ENCODE measurements around the gene SRRM5. TPM values are rescaled to one million over a fixed set of nuclear protein-coding genes. Genes with fewer than 3 reads are reported as not detected.

The SRRM5 gene
- total RNA-seq, 1 donor from 2014 or later, result 0.23 TPM

DNA sequence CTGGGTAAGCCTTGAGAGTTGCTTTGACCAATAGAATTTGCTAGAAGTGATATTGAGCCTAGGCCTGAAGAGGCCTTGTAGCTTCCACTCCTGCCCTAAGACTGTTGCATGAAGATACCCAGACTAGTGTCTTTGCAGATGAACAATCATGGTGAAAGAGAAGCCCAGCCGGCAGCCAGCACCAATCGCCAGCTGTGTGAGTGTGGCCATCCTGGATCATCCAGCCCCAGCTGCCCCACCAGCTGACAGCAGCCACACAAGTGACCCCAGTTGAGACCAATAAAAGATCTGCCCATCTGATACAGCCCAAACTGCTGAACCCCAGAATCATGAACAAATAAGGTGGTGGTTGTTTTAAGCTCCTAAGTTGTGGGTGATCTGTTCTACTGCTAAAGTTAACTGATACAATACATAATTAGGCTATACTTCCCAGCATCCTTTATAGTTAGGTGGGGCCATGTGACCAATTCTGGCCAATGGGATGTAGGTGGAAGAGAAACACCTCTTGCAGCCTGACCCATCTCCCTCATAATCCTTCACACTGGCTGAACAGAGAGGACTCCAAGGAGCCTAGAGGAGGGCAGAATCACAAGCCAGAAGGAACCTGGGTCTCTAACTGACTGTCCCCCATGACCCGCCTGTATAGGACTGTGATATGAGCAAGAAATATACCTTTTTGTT, 16.9 kb downstream of the SRRM5 start:
- H3K9me3 Mint-ChIP-seq (ENCODE audit: unreplicated experiment), result no peaks in the 10 kb centered on the region
- H3K4me1 Mint-ChIP-seq (ENCODE audit: low read depth, unreplicated experiment), result no peaks in the 10 kb centered on the region
- H3K9me3 ChIP-seq (ENCODE audit: insufficient read depth, low read depth, low read length), result no peaks in the 10 kb centered on the region
- no peaks in the 10 kb centered on the region for H3K36me3 ChIP-seq (ENCODE audit: insufficient read depth, low read length)
- H4K20me1 ChIP-seq (ENCODE audit: insufficient read depth, low read length), result no peaks in the 10 kb centered on the region
- H3K27me3 Mint-ChIP-seq (ENCODE audit: low read depth, unreplicated experiment), result no peaks in the 10 kb centered on the region
- DNase-seq (ENCODE audit: low read depth) (no peak), FAIRE-seq (no peak)
- H3K27ac Mint-ChIP-seq (ENCODE audit: unreplicated experiment), result no peak overlapping the region
- no peaks in the 10 kb centered on the region for H3K27me3 ChIP-seq (ENCODE audit: insufficient read depth, low read length)
- H3K36me3 Mint-ChIP-seq (ENCODE audit: low read depth, unreplicated experiment), result peaks cover 3% of the 10 kb centered on the region
- H3K4me3 ChIP-seq (ENCODE audit: insufficient read depth, low read depth, low read length), result no peak overlapping the region
- TF ChIP-seq EZH2 (IDR thresholded peaks at IDR 0.05; ENCODE audit: insufficient read depth, low read length), result no peak
- TF ChIP-seq, protein P1, sequence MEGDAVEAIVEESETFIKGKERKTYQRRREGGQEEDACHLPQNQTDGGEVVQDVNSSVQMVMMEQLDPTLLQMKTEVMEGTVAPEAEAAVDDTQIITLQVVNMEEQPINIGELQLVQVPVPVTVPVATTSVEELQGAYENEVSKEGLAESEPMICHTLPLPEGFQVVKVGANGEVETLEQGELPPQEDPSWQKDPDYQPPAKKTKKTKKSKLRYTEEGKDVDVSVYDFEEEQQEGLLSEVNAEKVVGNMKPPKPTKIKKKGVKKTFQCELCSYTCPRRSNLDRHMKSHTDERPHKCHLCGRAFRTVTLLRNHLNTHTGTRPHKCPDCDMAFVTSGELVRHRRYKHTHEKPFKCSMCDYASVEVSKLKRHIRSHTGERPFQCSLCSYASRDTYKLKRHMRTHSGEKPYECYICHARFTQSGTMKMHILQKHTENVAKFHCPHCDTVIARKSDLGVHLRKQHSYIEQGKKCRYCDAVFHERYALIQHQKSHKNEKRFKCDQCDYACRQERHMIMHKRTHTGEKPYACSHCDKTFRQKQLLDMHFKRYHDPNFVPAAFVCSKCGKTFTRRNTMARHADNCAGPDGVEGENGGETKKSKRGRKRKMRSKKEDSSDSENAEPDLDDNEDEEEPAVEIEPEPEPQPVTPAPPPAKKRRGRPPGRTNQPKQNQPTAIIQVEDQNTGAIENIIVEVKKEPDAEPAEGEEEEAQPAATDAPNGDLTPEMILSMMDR (IDR thresholded peaks at IDR 0.05; ENCODE audit: insufficient read depth, low read depth, low read length), result no peak
- H3K4me1 ChIP-seq (ENCODE audit: insufficient read depth, low read length), result no peaks in the 10 kb centered on the region
- no peak overlapping the region for H3K4me3 Mint-ChIP-seq (ENCODE audit: unreplicated experiment)
- H2AFZ ChIP-seq (ENCODE audit: low read depth, low read length), result no peak overlapping the region
- H3K27ac ChIP-seq (ENCODE audit: low read depth, low read length), result no peak overlapping the region
- H3K9ac ChIP-seq (ENCODE audit: low read length), result no peak overlapping the region
- no peaks in the 10 kb centered on the region for H3K79me2 ChIP-seq (ENCODE audit: insufficient read depth, low read length)
- H3K4me2 ChIP-seq (ENCODE audit: low read length), result no peak overlapping the region

DNA sequence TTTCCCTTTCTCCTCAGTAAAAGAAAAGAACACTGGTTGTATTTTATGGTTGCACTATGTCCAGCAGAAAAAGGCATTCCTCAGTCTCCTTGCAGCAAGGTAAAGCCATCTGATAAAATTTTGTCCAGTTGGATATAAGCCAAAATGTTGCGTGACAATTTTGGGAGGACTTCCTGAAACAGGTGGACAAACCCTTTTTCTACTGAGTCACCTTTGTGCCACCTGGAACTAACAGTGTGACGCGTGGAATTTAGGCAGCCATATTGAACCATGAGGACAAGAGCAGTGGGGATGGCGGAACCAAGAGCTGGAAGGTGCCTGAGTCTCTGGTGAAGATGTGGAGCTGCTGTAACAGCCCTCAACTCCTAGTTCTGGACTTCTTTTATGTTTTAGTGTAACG, 19.6 kb downstream of the SRRM5 start:
- peaks cover 7% of the 10 kb centered on the region for H3K4me1 Mint-ChIP-seq (ENCODE audit: low read depth, unreplicated experiment)
- no peaks in the 10 kb centered on the region for H3K9me3 Mint-ChIP-seq (ENCODE audit: unreplicated experiment)
- H3K27me3 Mint-ChIP-seq (ENCODE audit: low read depth, unreplicated experiment), result no peaks in the 10 kb centered on the region
- H3K4me3 ChIP-seq (ENCODE audit: insufficient read depth, low read depth, low read length), result no peak overlapping the region
- H3K27ac ChIP-seq (ENCODE audit: low read depth, low read length), result no peak overlapping the region
- H3K4me2 ChIP-seq (ENCODE audit: low read length), result no peak overlapping the region
- no peaks in the 10 kb centered on the region for H3K9me3 ChIP-seq (ENCODE audit: insufficient read depth, low read depth, low read length)
- H3K79me2 ChIP-seq (ENCODE audit: insufficient read depth, low read length), result no peaks in the 10 kb centered on the region
- TF ChIP-seq, protein P1 (IDR thresholded peaks at IDR 0.05; ENCODE audit: insufficient read depth, low read depth, low read length), result no peak
- no peak for TF ChIP-seq EZH2 (IDR thresholded peaks at IDR 0.05; ENCODE audit: insufficient read depth, low read length)
- H3K4me3 Mint-ChIP-seq (ENCODE audit: unreplicated experiment), result no peak overlapping the region
- DNase-seq (ENCODE audit: low read depth) (no peak), FAIRE-seq (no peak)
- H3K27me3 ChIP-seq (ENCODE audit: insufficient read depth, low read length), result no peaks in the 10 kb centered on the region
- peaks cover 20% of the 10 kb centered on the region for H3K4me1 ChIP-seq (ENCODE audit: insufficient read depth, low read length)
- H4K20me1 ChIP-seq (ENCODE audit: insufficient read depth, low read length), result no peaks in the 10 kb centered on the region
- no peaks in the 10 kb centered on the region for H3K36me3 ChIP-seq (ENCODE audit: insufficient read depth, low read length)
- H2AFZ ChIP-seq (ENCODE audit: low read depth, low read length), result no peak overlapping the region
- no peak overlapping the region for H3K9ac ChIP-seq (ENCODE audit: low read length)
- no peak overlapping the region for H3K27ac Mint-ChIP-seq (ENCODE audit: unreplicated experiment)
- H3K36me3 Mint-ChIP-seq (ENCODE audit: low read depth, unreplicated experiment), result peaks cover 3% of the 10 kb centered on the region

DNA sequence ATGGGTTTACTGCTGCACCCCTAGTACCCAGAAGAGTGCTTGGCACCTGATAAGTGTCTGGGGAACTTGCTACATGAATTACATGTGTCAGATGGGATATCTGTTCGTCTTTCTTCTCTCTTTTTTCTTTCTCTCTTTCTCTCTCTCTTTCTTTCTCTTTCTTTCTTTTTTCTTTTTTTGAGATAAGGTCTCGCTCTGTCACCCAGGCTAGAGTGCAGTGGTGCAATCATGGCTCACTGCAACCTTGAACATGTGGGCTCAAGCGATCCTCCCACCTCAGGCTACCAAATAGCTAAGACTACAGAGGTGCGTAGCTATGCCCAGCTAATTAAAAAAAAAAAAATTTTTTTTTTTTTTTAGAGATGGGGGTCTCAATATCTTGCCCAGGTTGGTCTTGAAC, 21.6 kb downstream of the SRRM5 start:
- TF ChIP-seq EZH2 (IDR thresholded peaks at IDR 0.05; ENCODE audit: insufficient read depth, low read length), result no peak
- TF ChIP-seq, protein P1 (IDR thresholded peaks at IDR 0.05; ENCODE audit: insufficient read depth, low read depth, low read length), result no peak
- peaks cover 2% of the 10 kb centered on the region for H4K20me1 ChIP-seq (ENCODE audit: insufficient read depth, low read length)
- Mint-ChIP-seq H3K4me1 (ENCODE audit: low read depth, unreplicated experiment) (peaks cover 7% of the 10 kb centered on the region), H3K27me3 (ENCODE audit: low read depth, unreplicated experiment) (no peaks in the 10 kb centered on the region), H3K27ac (ENCODE audit: unreplicated experiment) (no peak overlapping the region), H3K4me3 (ENCODE audit: unreplicated experiment) (no peak overlapping the region), H3K36me3 (ENCODE audit: low read depth, unreplicated experiment) (peaks cover 3% of the 10 kb centered on the region), H3K9me3 (ENCODE audit: unreplicated experiment) (no peaks in the 10 kb centered on the region)
- H2AFZ ChIP-seq (ENCODE audit: low read depth, low read length), result no peak overlapping the region
- FAIRE-seq (no peak), DNase-seq (ENCODE audit: low read depth) (no peak)
- H3K79me2 ChIP-seq (ENCODE audit: insufficient read depth, low read length), result no peaks in the 10 kb centered on the region
- H3K36me3 ChIP-seq (ENCODE audit: insufficient read depth, low read length), result no peaks in the 10 kb centered on the region
- no peak overlapping the region for H3K27ac ChIP-seq (ENCODE audit: low read depth, low read length)
- H3K4me2 ChIP-seq (ENCODE audit: low read length), result no peak overlapping the region
- no peak overlapping the region for H3K9ac ChIP-seq (ENCODE audit: low read length)
- no peaks in the 10 kb centered on the region for H3K9me3 ChIP-seq (ENCODE audit: insufficient read depth, low read depth, low read length)
- peaks cover 5% of the 10 kb centered on the region for H3K27me3 ChIP-seq (ENCODE audit: insufficient read depth, low read length)
- H3K4me1 ChIP-seq (ENCODE audit: insufficient read depth, low read length), result peaks cover 20% of the 10 kb centered on the region
- no peak overlapping the region for H3K4me3 ChIP-seq (ENCODE audit: insufficient read depth, low read depth, low read length)
